Measurements from ENCODE around the gene NT5C1A. TPM values are rescaled to one million over a fixed set of nuclear protein-coding genes. Genes with fewer than 3 reads are reported as not detected.

Gene NT5C1A
- total RNA-seq, 6 experiments from 2014 or later = not detected

DNA sequence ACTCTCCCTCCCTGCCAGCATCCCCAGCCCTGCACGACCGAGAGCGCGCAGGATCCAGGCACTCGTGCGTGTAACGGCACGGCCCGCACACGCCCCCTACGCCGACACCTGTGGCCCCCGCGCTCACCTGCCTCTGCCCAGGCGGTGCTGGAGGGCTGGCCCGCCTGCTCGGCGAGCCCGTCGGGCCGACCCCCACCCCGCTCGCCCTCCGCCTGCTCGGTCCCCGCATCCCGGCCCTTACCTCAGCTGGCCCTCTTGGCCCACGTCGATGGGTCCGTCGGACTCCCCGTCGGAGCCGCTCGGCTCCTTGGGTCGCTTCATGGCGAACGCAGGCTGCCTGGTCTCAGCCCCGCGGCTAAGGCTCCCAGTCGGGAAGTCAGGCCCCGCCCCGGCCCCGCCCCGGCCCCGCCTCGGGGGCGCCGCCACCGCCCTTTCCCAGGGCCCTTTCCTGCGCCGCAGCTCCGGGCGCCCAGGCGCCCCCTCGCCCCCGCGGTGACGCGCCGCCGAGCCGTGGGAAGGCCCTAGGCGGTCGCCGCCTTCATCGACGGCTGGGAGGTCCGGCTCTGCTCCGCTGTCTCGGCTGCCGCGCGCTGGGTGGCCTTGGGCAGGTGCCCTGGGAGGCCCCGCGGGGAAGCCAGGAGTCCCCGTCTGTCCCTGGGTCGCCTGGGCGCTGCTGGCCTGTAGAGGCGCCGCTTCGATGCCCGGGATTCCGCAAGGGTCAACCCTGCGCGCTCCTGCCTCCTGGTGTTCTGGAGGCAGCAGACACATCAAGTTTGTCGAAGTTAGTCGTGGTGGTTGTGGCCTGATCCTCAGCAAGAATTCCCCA, 32.4 kb downstream of the NT5C1A start, which contains the start of gene HEYL:
HEYL (minus strand) TSS at position 339 of the 826 bp plus-strand sequence; CDS start at position 321, 18 bp downstream.
- DNase-seq = no peak
- Mint-ChIP-seq H3K36me3 (ENCODE audit: low read depth) (no peaks in the 10 kb centered on the region), H3K27ac (no peak within 1 kb of the TSS), H3K4me1 (ENCODE audit: low read depth) (peaks cover 12% of the 10 kb centered on the region), H3K9me3 (no peaks in the 10 kb centered on the region), H3K27me3 (ENCODE audit: insufficient read depth) (peaks cover 41% of the 10 kb centered on the region), H3K4me3 (no peak within 1 kb of the TSS)
- TF ChIP-seq, protein P1, sequence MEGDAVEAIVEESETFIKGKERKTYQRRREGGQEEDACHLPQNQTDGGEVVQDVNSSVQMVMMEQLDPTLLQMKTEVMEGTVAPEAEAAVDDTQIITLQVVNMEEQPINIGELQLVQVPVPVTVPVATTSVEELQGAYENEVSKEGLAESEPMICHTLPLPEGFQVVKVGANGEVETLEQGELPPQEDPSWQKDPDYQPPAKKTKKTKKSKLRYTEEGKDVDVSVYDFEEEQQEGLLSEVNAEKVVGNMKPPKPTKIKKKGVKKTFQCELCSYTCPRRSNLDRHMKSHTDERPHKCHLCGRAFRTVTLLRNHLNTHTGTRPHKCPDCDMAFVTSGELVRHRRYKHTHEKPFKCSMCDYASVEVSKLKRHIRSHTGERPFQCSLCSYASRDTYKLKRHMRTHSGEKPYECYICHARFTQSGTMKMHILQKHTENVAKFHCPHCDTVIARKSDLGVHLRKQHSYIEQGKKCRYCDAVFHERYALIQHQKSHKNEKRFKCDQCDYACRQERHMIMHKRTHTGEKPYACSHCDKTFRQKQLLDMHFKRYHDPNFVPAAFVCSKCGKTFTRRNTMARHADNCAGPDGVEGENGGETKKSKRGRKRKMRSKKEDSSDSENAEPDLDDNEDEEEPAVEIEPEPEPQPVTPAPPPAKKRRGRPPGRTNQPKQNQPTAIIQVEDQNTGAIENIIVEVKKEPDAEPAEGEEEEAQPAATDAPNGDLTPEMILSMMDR (IDR thresholded peaks at IDR 0.05) = no peak; the same call in 1 of the 2 replicates

DNA sequence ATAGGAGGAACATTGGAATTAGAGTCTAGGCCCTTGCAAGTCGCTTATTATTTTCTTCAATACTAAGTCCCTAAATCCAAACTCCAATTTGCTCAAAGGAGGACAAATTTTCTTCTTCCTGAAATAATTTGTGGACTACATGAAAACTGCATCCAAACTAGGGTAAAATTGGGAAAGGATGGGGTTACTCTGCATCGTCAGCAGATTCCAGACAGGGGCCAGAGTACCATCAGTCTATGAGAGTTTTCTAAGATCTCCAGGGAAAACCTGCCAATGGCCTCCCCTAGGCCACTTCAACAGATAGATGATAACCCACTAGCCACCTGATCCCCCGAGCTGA, 33.0 kb downstream of the NT5C1A start:
- H3K4me3 Mint-ChIP-seq = no peak overlapping the region
- DNase-seq = no peak
- H3K36me3 Mint-ChIP-seq (ENCODE audit: low read depth) = no peaks in the 10 kb centered on the region
- no peak overlapping the region for H3K27ac Mint-ChIP-seq
- TF ChIP-seq, protein P1 (IDR thresholded peaks at IDR 0.05) = no peak
- H3K9me3 Mint-ChIP-seq = no peaks in the 10 kb centered on the region
- H3K4me1 Mint-ChIP-seq (ENCODE audit: low read depth) = peaks cover 12% of the 10 kb centered on the region
- H3K27me3 Mint-ChIP-seq (ENCODE audit: insufficient read depth) = peaks cover 45% of the 10 kb centered on the region

DNA sequence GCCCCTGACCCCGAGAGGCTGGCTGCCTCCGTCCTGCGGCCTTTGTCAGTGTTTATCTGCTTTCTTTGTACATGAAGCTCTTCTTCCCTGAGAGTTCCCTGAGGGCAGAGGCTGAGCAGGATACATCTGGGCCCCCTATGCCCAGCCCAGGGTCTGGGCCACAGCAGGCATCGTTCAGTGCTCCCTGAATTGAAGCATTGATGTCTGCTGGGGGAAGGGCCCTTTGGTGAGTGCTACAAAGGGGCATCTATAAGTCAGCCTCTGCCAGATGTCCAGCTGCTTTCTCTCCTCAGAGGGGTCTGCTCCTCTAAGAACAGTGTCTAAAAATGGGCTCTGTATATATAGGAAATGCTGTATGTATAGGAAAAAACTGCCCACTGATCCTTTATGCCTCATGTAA, 34.5 kb downstream of the NT5C1A start:
- H3K4me3 Mint-ChIP-seq = no peak overlapping the region
- DNase-seq = no peak
- TF ChIP-seq, protein P1 (IDR thresholded peaks at IDR 0.05) = no peak
- no peak overlapping the region for H3K27ac Mint-ChIP-seq
- H3K4me1 Mint-ChIP-seq (ENCODE audit: low read depth) = peaks cover 1% of the 10 kb centered on the region
- no peaks in the 10 kb centered on the region for H3K9me3 Mint-ChIP-seq
- H3K27me3 Mint-ChIP-seq (ENCODE audit: insufficient read depth) = peaks cover 53% of the 10 kb centered on the region
- H3K36me3 Mint-ChIP-seq (ENCODE audit: low read depth) = no peaks in the 10 kb centered on the region

DNA sequence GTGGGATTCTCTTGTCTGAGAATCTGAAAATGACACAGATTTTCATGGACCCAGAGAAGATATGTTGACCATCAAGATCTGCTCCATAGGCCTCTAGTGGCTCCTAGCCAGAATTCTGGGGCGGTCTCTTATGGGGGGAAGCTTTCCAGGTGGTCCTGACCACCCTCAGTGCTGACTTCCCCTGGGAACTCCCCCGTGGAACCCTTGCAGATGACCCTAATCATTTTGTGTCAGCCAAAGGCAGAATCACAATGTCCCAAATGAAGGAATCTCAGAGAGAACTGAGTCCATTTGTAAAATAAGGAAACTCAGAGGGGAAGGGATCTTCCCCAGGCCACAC, 36.1 kb downstream of the NT5C1A start:
- H3K27me3 Mint-ChIP-seq (ENCODE audit: insufficient read depth) = peaks cover 61% of the 10 kb centered on the region
- H3K27ac Mint-ChIP-seq = no peak overlapping the region
- H3K36me3 Mint-ChIP-seq (ENCODE audit: low read depth) = no peaks in the 10 kb centered on the region
- TF ChIP-seq, protein P1 (IDR thresholded peaks at IDR 0.05) = no peak
- DNase-seq = no peak
- H3K9me3 Mint-ChIP-seq = no peaks in the 10 kb centered on the region
- H3K4me1 Mint-ChIP-seq (ENCODE audit: low read depth) = no peaks in the 10 kb centered on the region
- no peak overlapping the region for H3K4me3 Mint-ChIP-seq

DNA sequence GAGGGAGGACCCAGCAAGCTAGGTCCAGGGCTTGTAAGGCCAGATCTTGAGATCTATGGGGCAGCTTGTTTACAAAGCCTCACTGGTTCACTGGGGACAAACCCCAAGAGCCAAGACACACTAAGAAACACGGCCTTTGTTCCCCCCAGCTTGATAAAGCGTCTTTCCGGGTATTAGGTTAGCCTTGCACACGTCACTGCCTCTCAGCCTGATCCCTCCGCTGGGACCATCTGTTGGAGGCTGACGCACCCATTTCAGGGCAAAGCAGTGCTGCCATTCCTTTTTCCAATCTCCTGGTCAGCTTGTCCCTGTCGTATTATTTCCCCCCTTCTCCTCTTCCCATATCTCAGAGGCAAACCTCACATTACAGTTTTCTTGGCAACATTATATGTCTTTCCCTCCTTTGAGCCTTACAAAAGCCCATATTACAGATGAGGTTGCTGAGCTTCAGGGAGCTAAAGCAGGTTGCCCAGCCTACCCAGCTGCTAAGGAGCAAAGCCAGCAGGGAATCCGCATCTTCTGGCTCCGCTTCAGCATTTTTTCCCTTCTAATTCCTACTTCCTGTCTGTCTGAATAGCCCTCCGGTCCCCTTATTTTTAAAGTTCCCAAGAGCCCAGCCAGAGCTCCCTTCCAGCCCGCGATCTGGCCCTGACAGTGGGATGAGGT, 36.6 kb downstream of the NT5C1A start:
- Mint-ChIP-seq H3K9me3 (no peaks in the 10 kb centered on the region), H3K27ac (no peak overlapping the region), H3K36me3 (ENCODE audit: low read depth) (no peaks in the 10 kb centered on the region), H3K4me1 (ENCODE audit: low read depth) (no peaks in the 10 kb centered on the region), H3K4me3 (no peak overlapping the region), H3K27me3 (ENCODE audit: insufficient read depth) (peaks cover 62% of the 10 kb centered on the region)
- TF ChIP-seq, protein P1 (IDR thresholded peaks at IDR 0.05) = no peak
- DNase-seq = no peak
